ENCODE results near the gene GALNT18. TPM values are rescaled to one million over a fixed set of nuclear protein-coding genes. Genes with fewer than 3 reads are reported as not detected.

The GALNT18 gene
- total RNA-seq, 1 donor from 2014 or later = 0.53 TPM

GRCh38 chr11:11588243-11588642 lies 33.6 kb downstream of the GALNT18 start:
- DNase-seq (ENCODE audit: low read depth, low spot score) = no peak

GRCh38 chr11:11587122-11587521 lies 34.7 kb downstream of the GALNT18 start:
- DNase-seq (ENCODE audit: low read depth, low spot score) = no peak

- no peak for DNase-seq (ENCODE audit: low read depth, low spot score)
Observed at GRCh38 chr11:11586465-11586864, 35.3 kb downstream of the GALNT18 start.

- no peak for DNase-seq (ENCODE audit: low read depth, low spot score)
Observed at GRCh38 chr11:11584937-11585336, 36.9 kb downstream of the GALNT18 start.

- DNase-seq (ENCODE audit: low read depth, low spot score) = no peak
Observed at GRCh38 chr11:11584530-11584810, 37.3 kb downstream of the GALNT18 start.

- no peak for DNase-seq (ENCODE audit: low read depth, low spot score)
Observed at GRCh38 chr11:11583801-11584529, 37.8 kb downstream of the GALNT18 start.

- DNase-seq (ENCODE audit: low read depth, low spot score) = peak; percentile 26
Observed at GRCh38 chr11:11582011-11582701, 39.6 kb downstream of the GALNT18 start.

GRCh38 chr11:11581481-11581880 lies 40.3 kb downstream of the GALNT18 start:
- no peak for DNase-seq (ENCODE audit: low read depth, low spot score)

GRCh38 chr11:11580841-11581411 lies 40.9 kb downstream of the GALNT18 start:
- no peak for DNase-seq (ENCODE audit: low read depth, low spot score)

- DNase-seq (ENCODE audit: low read depth, low spot score) = no peak
Observed at GRCh38 chr11:11580012-11580411, 41.8 kb downstream of the GALNT18 start.

GRCh38 chr11:11579012-11579988 lies 42.5 kb downstream of the GALNT18 start:
- DNase-seq (ENCODE audit: low read depth, low spot score) = no peak

GRCh38 chr11:11577932-11578911 lies 43.6 kb downstream of the GALNT18 start:
- DNase-seq (ENCODE audit: low read depth, low spot score) = no peak

- DNase-seq (ENCODE audit: low read depth, low spot score) = no peak
Observed at GRCh38 chr11:11577251-11577855, 44.5 kb downstream of the GALNT18 start.

GRCh38 chr11:11574373-11575287 lies 47.2 kb downstream of the GALNT18 start:
- DNase-seq (ENCODE audit: low read depth, low spot score) = no peak

- no peak for DNase-seq (ENCODE audit: low read depth, low spot score)
Observed at GRCh38 chr11:11572386-11572785, 49.4 kb downstream of the GALNT18 start.

- DNase-seq (ENCODE audit: low read depth, low spot score) = no peak
Observed at GRCh38 chr11:11571893-11572292, 49.9 kb downstream of the GALNT18 start.

- no peak for DNase-seq (ENCODE audit: low read depth, low spot score)
Observed at GRCh38 chr11:11570823-11571222, 51.0 kb downstream of the GALNT18 start.

- DNase-seq (ENCODE audit: low read depth, low spot score) = no peak
Observed at GRCh38 chr11:11569936-11570491, 51.8 kb downstream of the GALNT18 start.
